ENCODE results near the gene ADARB2. TPM values are rescaled to one million over a fixed set of nuclear protein-coding genes. Genes with fewer than 3 reads are reported as not detected.

The ADARB2 gene
- total RNA-seq, 1 donor: 1.1 TPM

- no peak for DNase-seq (ENCODE audit: low read depth in 2 of 3, low spot score in 2 of 3)
These were observed 50.1 kb downstream of the ADARB2 start for GRCh38 chr10:1687190-1687589.

GRCh38 chr10:1686491-1686749, 50.9 kb downstream of the ADARB2 start:
- DNase-seq (ENCODE audit: low read depth in 2 of 3, low spot score in 2 of 3): peak in 1 of 3 donors; percentile 1

- DNase-seq (ENCODE audit: low read depth in 2 of 3, low spot score in 2 of 3): no peak
These were observed 51.4 kb downstream of the ADARB2 start for GRCh38 chr10:1685699-1686490.

GRCh38 chr10:1684991-1685390, 52.3 kb downstream of the ADARB2 start:
- DNase-seq (ENCODE audit: low read depth in 2 of 3, low spot score in 2 of 3): no peak

GRCh38 chr10:1683649-1684048, 53.7 kb downstream of the ADARB2 start:
- no peak for DNase-seq (ENCODE audit: low read depth in 2 of 3, low spot score in 2 of 3)

- no peak for DNase-seq (ENCODE audit: low read depth in 2 of 3, low spot score in 2 of 3)
These were observed 57.3 kb downstream of the ADARB2 start for GRCh38 chr10:1679821-1680650.

GRCh38 chr10:1678084-1678483, 59.2 kb downstream of the ADARB2 start:
- no peak for DNase-seq (ENCODE audit: low read depth in 2 of 3, low spot score in 2 of 3)

GRCh38 chr10:1677307-1677939, 59.9 kb downstream of the ADARB2 start:
- no peak for DNase-seq (ENCODE audit: low read depth in 2 of 3, low spot score in 2 of 3)

GRCh38 chr10:1674501-1674900, 62.8 kb downstream of the ADARB2 start:
- no peak for DNase-seq (ENCODE audit: low read depth in 2 of 3, low spot score in 2 of 3)

GRCh38 chr10:1673568-1674345, 63.6 kb downstream of the ADARB2 start:
- DNase-seq (ENCODE audit: low read depth in 2 of 3, low spot score in 2 of 3): no peak

GRCh38 chr10:1672001-1672781, 65.1 kb downstream of the ADARB2 start:
- DNase-seq (ENCODE audit: low read depth in 2 of 3, low spot score in 2 of 3): no peak

- no peak for DNase-seq (ENCODE audit: low read depth in 2 of 3, low spot score in 2 of 3)
These were observed 65.8 kb downstream of the ADARB2 start for GRCh38 chr10:1671366-1672000.

- no peak for DNase-seq (ENCODE audit: low read depth in 2 of 3, low spot score in 2 of 3)
These were observed 66.6 kb downstream of the ADARB2 start for GRCh38 chr10:1670541-1671365.

- no peak for DNase-seq (ENCODE audit: low read depth in 2 of 3, low spot score in 2 of 3)
These were observed 67.9 kb downstream of the ADARB2 start for GRCh38 chr10:1669433-1669832.

GRCh38 chr10:1668399-1668798, 68.9 kb downstream of the ADARB2 start:
- no peak for DNase-seq (ENCODE audit: low read depth in 2 of 3, low spot score in 2 of 3)

- DNase-seq (ENCODE audit: low read depth in 2 of 3, low spot score in 2 of 3): no peak
These were observed 69.9 kb downstream of the ADARB2 start for GRCh38 chr10:1667392-1667791.

- no peak for DNase-seq (ENCODE audit: low read depth in 2 of 3, low spot score in 2 of 3)
These were observed 71.2 kb downstream of the ADARB2 start for GRCh38 chr10:1666147-1666546.

- no peak for DNase-seq (ENCODE audit: low read depth in 2 of 3, low spot score in 2 of 3)
These were observed 71.6 kb downstream of the ADARB2 start for GRCh38 chr10:1665681-1666080.

All from hematopoietic multipotent progenitor cell (in vitro differentiated cells).